Measurements from ENCODE around the gene RHBDL2.
"Not testable (repeated sequence)": the region's sequence is repeated elsewhere in the genome, so short reads cannot be mapped to it uniquely, and the experiment has no call there.

The RHBDL2 gene

GRCh38 chr1:38873027-38873969, 68.3 kb downstream of the RHBDL2 start, which contains the start of gene MYCBP:
Gene MYCBP, minus strand, starts transcription at chr1:38873348. Its CDS starts 43 bp downstream, at chr1:38873305.
- DNase-seq = peak; percentile 98

- peak; percentile 21 for DNase-seq
These were observed 69.1 kb downstream of the RHBDL2 start for GRCh38 chr1:38872401-38873026.

GRCh38 chr1:38870996-38871395, 70.6 kb downstream of the RHBDL2 start:
- DNase-seq = no peak

GRCh38 chr1:38867208-38867607, 74.4 kb downstream of the RHBDL2 start:
- no peak for DNase-seq

- no peak for DNase-seq
These were observed 76.4 kb downstream of the RHBDL2 start for GRCh38 chr1:38865112-38865715.

- no peak for DNase-seq
These were observed 81.2 kb downstream of the RHBDL2 start for GRCh38 chr1:38860454-38860795.

- DNase-seq = peak; percentile 98
These were observed 81.8 kb downstream of the RHBDL2 start, which contains the start of gene RRAGC for GRCh38 chr1:38859561-38860453. Gene RRAGC, minus strand, starts transcription at chr1:38859772. Its CDS starts 126 bp downstream, at chr1:38859646.

GRCh38 chr1:38858833-38859560, 82.6 kb downstream of the RHBDL2 start:
- DNase-seq = peak; percentile 39

GRCh38 chr1:38852780-38853179, 88.8 kb downstream of the RHBDL2 start:
- DNase-seq = no peak

- DNase-seq = no peak
These were observed 93.6 kb downstream of the RHBDL2 start for GRCh38 chr1:38848071-38848470.

GRCh38 chr1:38846210-38846609, 95.4 kb downstream of the RHBDL2 start:
- no peak for DNase-seq

- DNase-seq = not testable (repeated sequence)
These were observed 96.5 kb downstream of the RHBDL2 start for GRCh38 chr1:38845088-38845487.

- DNase-seq = no peak
These were observed 101.3 kb downstream of the RHBDL2 start for GRCh38 chr1:38840281-38840680.

- DNase-seq = no peak
These were observed 102.3 kb downstream of the RHBDL2 start for GRCh38 chr1:38839363-38839762.

GRCh38 chr1:38836316-38836715, 105.3 kb downstream of the RHBDL2 start:
- not testable (repeated sequence) for DNase-seq
